Measurements from ENCODE around the gene CASZ1. TPM values are rescaled to one million over a fixed set of nuclear protein-coding genes. Genes with fewer than 3 reads are reported as not detected.

The CASZ1 gene
- polyA plus RNA-seq, 4 donors = 14.1 to 24.5 (median 19.9) TPM

DNA sequence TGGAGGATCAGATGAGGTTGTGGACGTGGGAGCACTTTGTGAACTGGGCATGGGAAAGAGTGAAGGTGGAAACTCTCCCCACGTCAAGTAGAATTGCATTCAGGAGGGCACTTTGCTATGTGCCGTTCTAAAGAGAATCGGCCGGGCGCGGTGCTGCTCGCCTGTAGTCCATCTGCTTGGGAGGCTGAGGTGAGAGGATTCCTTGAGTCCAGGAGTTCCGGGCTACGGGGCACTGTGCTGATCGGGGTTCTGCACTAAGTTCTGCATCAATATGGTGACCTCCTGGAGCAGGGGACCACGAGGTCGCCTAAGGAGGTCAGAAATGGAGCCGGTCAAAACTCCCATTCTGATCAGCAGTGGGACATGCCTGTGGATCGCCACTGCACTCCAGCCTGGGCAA is 179.8 kb downstream of the CASZ1 start:
- DNase-seq (ENCODE audit: low read depth in 4 of 4, low spot score in 3 of 4) = no peak

- no peak for DNase-seq (ENCODE audit: low read depth in 4 of 4, low spot score in 3 of 4)
Observed at GRCh38 chr1:10615932-10616671, 180.3 kb downstream of the CASZ1 start.

DNA sequence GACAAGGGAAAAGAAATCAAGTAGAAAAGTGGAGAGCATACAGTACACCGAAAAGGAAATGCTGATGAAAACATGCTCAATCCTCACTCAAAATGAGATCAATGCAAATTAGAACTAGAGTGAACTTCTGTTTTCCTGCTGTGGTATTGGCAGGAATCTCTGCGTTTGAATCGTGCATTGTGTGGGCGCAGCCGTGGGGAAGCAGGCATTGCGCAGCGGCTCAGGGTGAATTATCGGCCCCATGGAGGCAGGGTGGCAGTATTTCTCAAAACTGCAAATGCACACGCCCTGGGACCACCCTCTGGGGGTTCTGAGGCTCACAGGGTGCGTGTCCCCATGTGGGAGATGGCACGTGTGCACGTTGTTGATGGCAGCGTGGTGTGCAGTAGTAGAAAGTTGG is 181.1 kb downstream of the CASZ1 start:
- DNase-seq (ENCODE audit: low read depth in 4 of 4, low spot score in 3 of 4) = no peak

DNA sequence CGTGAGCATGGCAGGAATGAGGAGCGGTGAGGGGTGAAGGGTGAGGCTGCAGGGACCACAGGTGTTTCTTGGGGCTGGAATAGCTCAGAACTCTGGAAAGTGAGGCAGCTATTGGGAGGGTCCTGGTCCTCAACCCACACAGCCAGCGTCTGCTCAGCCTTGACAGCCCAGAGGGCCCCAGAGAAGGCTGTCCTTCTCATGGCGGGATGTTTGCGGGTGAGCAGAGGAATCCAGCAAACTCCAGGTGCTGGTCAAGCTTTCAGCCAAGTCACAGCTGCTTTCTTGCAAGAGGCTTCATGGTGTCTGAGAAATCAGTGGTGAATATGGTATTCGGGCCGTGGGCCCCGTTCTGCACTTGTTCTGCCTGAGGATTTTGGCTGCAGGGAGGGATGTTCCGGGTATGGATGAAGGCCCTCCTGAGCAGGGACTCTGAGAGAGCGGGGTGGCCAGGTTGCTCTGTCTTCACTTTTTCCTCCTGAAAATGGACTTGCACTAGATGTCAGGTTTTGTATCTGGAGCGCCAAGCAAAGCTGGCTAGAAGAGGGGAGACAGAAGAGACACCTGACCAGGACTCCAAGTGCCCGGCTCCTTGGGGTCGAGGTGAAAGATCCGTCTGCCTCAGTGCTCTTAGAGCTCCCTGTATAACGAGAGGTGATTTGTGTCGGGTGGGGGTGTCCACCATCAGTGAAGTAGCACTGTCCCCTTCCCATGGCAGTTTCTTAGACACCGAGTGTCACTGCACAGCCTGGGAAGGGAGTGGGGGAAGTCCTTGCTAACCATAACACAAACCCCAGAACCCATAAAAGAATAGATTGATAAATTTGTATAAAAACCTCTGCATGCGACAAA is 181.8 kb downstream of the CASZ1 start:
- no peak for DNase-seq (ENCODE audit: low read depth in 4 of 4, low spot score in 3 of 4)

- no peak for DNase-seq (ENCODE audit: low read depth in 4 of 4, low spot score in 3 of 4)
Observed at GRCh38 chr1:10613861-10614260, 182.6 kb downstream of the CASZ1 start.

GRCh38 chr1:10613340-10613739 is 183.1 kb downstream of the CASZ1 start:
- DNase-seq (ENCODE audit: low read depth in 4 of 4, low spot score in 3 of 4) = no peak

GRCh38 chr1:10612436-10613160 is 183.8 kb downstream of the CASZ1 start:
- DNase-seq (ENCODE audit: low read depth in 4 of 4, low spot score in 3 of 4) = no peak

GRCh38 chr1:10610901-10611600 is 185.4 kb downstream of the CASZ1 start:
- no peak for DNase-seq (ENCODE audit: low read depth in 4 of 4, low spot score in 3 of 4)

DNA sequence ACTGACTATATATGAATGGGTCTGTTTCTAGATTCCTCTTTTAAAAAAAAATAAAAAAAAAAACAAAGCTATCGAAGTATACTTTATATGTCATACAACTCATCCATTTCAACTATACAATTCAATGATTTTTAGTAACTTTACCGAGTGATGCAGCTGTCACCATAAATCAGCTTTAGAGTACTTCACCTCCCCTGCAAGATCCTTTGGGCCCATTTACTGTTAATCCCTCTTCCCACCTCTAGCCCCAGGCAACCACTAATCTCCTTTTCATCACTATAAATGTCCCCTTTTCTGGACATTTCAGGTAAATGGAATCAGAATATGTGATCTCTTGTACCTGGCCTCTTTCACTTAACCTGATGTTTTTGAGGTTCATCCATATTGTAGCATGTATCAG is 187.8 kb downstream of the CASZ1 start:
- no peak for DNase-seq (ENCODE audit: low read depth in 4 of 4, low spot score in 3 of 4)

- no peak for DNase-seq (ENCODE audit: low read depth in 4 of 4, low spot score in 3 of 4)
Observed at GRCh38 chr1:10607228-10607627, 189.2 kb downstream of the CASZ1 start.

- DNase-seq (ENCODE audit: low read depth in 4 of 4, low spot score in 3 of 4) = no peak
Observed at GRCh38 chr1:10606064-10606463, 190.4 kb downstream of the CASZ1 start.

GRCh38 chr1:10604966-10605365 is 191.5 kb downstream of the CASZ1 start:
- DNase-seq (ENCODE audit: low read depth in 4 of 4, low spot score in 3 of 4) = no peak

DNA sequence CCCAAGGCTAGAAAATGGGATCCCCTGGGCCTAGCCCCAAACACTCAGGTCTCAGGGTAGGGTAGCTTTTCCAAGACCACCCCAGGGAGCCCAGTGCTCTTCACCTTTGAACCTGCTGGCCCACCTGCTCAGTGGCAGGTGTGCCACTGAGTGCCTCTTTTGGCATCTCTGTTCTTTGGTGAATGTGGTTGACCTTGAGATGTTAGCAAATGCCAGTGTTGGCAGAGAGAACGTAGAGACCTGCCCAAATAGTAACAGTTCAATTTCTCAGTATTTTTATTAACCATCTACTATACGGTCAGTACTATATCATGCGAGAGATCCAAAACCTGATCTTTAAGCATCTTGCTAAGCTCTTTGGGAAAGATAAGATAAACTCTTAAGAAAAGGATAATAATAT is 193.5 kb downstream of the CASZ1 start:
- DNase-seq (ENCODE audit: low read depth in 4 of 4, low spot score in 3 of 4) = no peak

DNA sequence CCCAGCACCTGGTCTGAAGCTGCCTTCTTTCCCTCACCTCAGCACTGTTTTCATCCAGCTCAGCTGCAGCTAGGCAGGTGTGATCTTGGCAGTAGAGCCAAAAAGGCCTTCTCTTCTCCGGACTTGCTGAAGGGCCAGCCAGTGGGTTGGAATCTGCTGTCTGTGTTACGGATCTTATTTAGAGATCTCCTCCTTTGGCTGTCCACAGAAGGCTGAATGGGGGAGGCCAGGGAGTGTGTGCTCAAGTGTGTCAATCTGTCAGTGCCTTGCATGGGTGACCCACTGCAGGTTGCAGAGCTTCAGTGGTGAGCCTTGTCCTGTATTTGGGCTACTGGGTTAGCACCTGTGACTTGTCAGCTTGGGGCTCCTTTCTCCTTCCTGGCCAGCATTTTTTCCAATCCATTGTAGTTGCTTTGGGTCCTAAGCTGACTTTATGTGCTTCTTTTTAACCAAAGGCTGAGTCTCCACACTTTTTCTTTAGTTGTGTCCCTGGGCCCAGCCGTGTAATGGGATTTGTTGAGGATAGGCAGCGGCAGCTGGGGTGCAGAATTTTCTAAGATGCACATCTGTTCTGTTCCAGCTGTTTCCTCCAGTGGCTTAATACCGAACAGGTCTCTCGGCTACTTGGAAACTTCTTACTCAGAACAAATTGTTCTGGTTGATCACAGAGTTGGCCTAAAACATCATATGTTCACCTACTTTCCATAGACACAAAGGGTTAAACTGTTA is 194.9 kb downstream of the CASZ1 start:
- DNase-seq (ENCODE audit: low read depth in 4 of 4, low spot score in 3 of 4) = no peak

DNA sequence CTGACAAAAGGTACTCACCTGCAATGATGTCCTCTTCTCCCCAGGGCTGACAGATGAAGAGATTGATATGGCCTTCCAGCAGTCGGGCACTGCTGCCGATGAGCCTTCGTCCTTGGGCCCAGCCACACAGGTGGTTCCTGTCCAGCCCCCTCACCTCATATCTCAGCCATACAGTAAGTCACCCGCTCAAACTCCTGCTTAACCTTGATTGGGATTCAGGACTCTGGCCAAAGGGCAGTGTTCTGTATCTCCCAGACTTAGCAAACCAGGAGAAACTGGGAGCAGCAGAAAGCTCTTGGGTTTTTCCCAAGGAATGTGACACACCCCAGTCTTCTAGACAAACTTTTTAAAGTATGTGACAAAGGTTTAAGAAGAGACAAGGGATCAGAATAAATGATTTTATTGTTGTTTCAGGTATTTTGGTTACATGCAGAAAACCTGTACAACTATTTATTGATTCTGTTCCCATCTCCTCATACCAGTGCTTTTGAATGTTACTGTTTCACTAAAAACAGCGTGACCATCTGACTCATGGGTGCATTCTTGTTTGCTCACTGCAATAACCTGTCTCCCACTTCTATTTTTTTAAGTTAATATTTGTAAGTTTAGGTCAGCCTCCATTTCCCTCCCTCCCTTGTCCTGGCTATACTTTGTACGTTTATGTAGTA is 197.1 kb downstream of the CASZ1 start:
- no peak for DNase-seq (ENCODE audit: low read depth in 4 of 4, low spot score in 3 of 4)

- DNase-seq (ENCODE audit: low read depth in 4 of 4, low spot score in 3 of 4) = no peak
Observed at GRCh38 chr1:10598389-10598702, 198.1 kb downstream of the CASZ1 start.

DNA sequence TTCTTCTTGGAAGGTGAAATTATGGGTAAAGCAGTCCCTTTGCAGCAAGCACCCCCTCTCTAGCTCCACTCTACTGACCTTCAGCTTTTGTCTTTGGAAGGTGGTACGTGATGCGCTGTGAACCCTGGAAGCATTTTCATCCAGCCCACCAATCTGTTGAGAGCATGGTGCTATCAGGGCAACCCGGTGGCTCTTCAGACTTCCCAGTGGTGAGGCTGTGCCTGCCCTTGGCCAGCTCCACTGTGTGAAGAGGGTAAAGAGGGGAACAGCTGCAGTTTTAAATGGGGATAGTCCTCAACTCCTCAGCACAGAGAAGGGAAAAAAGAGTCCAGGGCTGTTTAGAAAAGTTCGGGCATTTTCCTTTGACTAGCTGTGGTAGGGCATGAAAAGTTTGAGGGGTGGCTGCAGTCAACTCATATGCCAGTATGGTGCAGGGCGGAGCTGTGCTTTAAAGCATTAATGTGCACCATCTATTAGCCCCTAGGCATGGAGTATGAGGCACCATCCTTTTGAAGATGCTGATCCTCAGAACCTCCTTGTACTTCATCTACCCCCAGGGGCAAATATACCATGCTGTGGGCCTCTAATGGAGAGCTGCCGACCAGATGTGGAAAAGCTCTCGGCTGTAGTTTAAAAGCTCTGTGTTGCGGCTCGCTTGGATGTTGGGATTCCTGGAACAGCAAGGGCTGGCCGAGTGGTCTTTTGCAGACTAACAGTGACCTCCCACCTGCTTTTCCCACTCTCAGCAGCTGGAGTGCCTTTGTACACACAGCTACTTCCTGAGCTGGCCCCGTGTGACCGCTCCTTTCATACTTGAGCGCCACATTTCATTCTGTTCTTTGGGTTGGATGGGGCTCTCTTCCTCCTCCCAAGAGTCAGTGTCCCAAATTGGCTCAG is 198.7 kb downstream of the CASZ1 start:
- no peak for DNase-seq (ENCODE audit: low read depth in 4 of 4, low spot score in 3 of 4)

GRCh38 chr1:10596780-10597179 is 199.7 kb downstream of the CASZ1 start:
- DNase-seq (ENCODE audit: low read depth in 4 of 4, low spot score in 3 of 4) = no peak
